NOMO-1 treated with DMSO at 0.1 percent for 48 hours (cell line): ENCODE data around the gene C11orf16.
A peak's percentile ranks its signal among the peaks of the same experiment; 100 is the strongest.
"Not testable (repeated sequence)": the region's sequence is repeated elsewhere in the genome, so short reads cannot be mapped to it uniquely, and the experiment has no call there.

Experiments
- DNase-seq: peaks from one replicate; lab custom pipeline; 2025; ENCODE audit not compliant: unreplicated experiment; lab: John Stamatoyannopoulos, UW

C11orf16 gene

DNA sequence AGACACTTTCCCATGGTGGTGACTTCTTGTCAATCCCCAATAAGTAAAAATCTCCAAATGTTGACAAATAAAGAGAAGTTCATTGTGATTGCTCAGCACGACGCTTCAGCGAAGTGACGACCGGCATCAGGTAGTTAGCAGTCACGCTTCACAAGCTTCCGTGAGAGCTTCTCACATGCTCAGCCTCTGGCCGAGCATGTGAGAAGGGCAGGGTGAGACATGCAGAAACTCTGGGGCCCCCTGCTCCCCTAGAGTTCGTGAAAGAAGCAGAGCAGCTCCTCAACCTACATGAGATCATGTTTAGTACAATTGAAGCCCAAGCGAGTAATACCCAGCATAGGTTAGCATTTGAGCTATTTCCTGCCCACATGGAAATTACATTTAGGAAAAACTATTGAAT lies 4.4 kb upstream of the C11orf16 start:
- no peak for DNase-seq

DNA sequence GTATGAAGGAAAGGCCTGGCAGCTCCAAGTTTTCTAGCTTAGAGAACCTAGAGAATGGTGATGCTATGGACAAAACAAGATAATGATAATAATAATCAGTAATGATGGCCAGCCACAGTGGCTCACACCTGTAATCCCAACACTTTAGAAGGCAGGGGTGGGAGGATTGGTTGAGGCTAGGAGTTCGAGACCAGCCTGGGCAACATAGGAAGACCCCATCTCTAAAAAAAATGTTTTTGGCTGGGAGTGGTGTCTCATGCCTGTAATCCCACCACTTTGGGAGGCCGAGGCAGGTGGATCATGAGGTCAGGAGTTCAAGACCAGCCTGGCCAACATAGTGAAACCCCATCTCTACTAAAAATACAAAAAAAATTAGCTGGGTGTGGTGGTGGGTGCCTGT lies 3.0 kb upstream of the C11orf16 start:
- not testable (repeated sequence) for DNase-seq

GRCh38 chr11:8934742-8935488 lies 2.2 kb upstream of the C11orf16 start:
- DNase-seq = no peak

DNA sequence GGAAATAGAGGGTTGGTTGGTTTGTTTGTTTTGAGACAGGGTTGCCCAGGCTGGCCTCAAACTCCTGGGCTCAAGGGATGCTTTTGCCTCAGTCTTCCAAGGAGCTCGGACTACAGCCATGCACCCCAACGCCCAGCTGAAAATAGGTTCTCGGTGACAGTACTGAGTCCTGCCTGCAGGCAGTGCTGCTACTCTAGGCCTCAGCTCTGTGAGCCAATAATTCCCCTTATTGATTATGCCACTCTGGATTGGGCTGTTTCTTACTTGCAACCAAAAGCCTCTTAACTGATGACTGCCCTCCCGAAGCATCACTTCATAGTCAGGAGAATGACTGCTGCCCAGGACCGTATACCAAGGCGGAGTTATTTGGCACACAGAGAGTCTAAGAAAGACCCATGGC lies 1.2 kb upstream of the C11orf16 start:
- no peak for DNase-seq

DNA sequence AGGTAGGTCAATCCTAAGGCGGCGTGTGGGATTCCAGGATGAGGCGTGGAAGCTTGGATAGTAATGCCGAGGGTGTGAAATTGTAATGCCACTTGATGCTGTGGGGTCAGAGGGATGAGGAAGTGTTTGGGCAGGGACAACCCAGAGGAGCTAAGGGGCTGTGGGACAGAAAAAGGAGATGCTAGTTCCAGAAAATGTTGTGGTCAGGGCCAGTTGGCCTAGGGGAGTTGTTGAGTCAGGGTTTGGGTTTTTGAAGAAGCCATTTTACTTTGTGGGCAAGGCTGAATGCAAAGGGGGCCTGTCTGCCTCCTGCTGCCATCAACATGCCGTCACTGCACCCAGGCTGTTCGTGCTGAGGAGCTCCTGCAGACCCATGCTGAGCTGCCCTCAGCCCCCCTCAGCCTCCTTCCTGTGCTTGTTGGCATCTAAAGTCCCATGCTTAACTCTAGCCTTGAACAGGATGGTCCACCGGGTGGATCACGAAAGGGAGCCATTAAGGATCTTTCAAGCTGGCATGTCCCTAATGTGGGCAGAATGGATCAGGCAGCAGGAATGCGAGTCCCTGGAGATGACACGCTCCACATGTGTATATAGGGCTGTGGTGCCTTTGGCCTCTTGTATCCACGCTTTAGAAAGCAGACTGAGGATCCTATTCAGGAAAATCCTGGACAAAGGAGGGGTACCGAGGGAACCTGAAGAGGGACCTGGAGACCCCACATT lies 2.1 kb downstream of the C11orf16 start:
- DNase-seq = no peak

DNA sequence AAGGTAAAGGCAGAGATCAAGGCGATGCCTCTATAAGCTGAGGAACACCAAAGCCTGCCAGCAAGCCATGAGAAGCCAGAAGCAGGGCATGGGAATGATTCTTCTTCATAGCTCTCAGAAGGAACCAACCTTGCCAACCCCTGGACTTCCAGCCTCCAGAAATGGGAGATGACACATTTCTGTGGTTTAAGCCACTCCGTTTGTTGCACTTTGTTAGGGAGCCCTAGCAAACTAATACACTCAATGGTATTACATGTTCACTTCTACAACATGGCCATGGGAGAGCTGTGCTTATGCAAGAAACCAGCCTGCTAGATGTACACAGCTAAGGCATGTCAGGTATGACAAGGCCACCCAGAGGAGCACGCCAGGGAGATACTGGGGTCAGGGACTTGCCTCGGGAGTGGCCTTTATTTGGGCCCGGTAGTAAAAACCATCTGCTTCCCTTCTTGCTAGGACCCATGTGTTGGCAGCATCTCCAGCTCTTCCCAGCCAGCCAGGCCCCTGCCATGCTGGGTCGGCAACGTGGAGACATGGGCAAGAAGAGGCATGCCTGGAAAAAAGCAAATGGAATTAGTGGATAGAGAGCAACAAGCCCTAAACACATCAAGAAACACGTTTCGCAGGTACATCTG lies 3.6 kb downstream of the C11orf16 start:
- DNase-seq = no peak

- no peak for DNase-seq
These were observed 4.5 kb downstream of the C11orf16 start for GRCh38 chr11:8928205-8928604.

DNA sequence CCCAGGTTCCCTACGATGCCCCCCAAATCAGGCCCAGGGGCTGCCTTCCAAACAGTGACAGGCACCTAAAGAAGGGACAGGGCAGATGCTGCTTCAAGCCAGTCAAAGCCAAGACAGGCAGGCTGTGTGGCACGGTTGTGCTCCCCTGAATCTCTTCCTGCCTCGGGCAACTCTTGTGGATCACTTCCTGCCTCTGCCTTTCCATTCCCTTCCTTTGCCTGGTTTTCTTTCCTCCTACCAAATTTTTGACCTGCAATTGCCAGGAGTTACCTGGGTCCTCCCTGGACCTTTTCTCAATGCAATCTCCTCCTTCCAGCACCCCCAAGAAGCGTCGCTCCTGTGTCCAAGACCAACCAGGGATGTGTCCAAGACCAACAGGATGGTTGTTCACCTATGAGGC lies 5.5 kb downstream of the C11orf16 start:
- no peak for DNase-seq

GRCh38 chr11:8926236-8926635 lies 6.5 kb downstream of the C11orf16 start:
- DNase-seq = no peak

DNA sequence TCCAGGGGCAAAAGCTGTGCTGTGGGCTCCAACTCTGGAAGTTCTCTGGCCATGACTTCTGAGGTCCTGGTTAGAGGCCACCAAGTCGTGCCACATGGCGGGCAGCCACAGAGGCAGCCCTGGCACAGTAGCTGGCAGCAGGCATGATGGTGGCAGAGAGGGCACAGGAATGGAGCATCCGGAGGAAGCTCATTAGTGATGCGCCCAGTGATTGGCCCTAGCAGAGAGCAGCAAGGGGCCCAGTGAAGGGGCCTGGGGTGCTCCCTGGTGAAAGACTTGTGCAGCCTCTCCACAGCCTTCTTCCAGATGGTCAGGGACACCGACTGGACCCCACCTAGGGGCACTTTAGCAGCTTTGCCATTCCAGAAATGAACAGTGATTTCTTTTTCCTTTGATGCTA lies 7.0 kb downstream of the C11orf16 start:
- no peak for DNase-seq

- DNase-seq = no peak
These were observed 10.1 kb downstream of the C11orf16 start for GRCh38 chr11:8922691-8923090.

GRCh38 chr11:8917157-8917825 lies 15.5 kb downstream of the C11orf16 start:
- no peak for DNase-seq

DNA sequence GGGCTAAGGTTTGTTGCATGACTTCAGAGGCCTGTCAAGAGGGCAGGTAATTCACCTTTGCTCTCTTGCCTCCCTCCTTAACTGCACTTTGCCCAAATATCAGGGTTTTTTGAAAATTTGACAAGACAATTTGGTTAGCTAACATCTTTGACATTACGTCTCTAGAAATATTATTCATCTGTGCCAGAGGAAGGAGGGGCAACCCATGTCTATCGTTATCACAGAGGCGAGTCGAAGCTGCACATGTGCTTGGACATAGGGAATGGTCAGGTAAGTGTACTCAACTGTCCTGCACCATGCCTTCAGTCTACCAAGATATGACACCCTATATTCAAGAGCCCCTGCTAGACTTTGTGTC lies 18.1 kb downstream of the C11orf16 start:
- no peak for DNase-seq

DNA sequence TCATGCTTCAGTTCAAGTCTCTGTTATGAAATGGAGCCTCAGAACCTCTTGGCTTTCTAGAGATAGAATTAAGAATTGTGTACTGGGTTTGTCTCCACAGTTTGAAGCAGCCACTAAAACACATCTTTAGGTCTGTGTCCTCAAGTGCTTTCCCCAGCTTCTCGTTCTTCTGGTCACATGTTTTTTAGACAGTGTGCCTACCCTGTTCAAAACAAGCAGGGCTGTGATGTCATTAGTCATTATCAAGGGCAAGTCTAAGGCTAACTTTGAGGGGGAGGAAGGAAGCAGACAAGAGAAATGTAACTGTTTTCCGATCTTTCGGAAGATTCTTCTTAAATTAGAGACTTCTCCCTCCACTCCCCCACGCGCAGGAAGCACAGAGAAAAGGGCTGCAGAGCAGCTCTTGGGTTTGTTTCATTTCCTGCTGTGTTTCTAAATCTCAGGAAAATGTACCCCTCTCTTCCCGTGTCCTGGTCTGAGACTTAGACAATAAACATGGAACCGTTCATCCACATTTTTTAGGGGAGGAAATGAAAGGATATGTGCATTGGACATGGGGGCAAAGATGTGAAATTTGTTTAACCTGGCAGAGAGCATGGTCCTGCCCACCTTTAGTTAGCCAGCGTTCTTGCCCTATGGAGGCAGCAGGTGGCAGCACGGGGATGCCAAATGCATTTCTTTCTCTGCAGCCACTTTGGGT lies 18.6 kb downstream of the C11orf16 start:
- DNase-seq = peak; percentile 42

GRCh38 chr11:8911029-8911823 lies 21.5 kb downstream of the C11orf16 start, which contains the start of gene AKIP1:
Gene AKIP1, plus strand, starts transcription at chr11:8911189. Its CDS starts 261 bp downstream, at chr11:8911450.
- DNase-seq = peak; percentile 74

GRCh38 chr11:8910649-8911026 lies 22.1 kb downstream of the C11orf16 start:
- DNase-seq = no peak

- DNase-seq = peak; percentile 16
These were observed 24.6 kb downstream of the C11orf16 start for GRCh38 chr11:8908099-8908498.

DNA sequence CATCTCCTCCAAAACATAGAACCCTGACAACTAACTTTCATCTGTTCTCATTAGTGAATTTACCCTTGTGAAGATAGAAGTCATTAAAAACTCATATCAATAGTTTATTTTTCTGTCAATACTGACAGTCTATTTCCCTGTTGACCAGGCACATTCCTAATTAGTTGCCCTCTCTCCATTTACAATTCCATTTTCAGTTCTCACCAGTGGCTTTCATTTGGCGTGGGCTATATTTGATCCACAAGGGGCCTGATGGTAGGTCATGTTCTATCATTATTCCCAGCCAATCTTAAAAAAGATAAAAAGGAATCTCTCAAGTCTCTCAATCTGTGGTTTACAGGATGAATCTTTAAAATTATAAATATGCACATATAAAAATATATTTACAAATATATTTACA lies 25.6 kb downstream of the C11orf16 start:
- no peak for DNase-seq

DNA sequence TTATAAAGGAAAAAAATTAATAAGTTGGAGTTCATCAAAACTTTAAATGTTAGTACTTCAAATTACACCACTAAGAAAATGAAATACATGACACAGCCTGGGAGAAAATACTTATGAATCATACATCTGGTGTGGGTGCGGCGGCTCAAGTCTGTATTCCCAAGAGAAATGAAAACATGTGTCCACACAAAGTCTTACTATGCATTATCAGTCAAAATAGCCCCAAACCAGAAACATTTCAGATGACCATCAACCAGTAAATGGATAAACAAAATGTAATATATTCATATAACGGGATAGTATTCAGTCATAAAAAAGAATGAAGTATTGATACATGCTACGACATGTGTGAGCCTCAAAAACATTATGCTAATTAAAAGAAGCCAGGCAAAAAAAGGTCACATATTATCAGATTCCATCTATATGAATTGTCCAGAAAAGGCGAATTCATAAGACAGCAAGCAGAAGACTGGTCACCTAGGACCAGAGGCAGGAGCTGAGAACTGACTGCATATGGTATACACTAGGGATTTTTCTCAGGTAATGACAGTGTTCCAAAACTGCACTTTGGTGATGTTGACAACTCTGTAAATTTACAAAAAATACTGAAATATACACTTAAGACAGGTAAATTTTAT lies 27.1 kb downstream of the C11orf16 start:
- no peak for DNase-seq
